Effector CD8-positive, alpha-beta T cell (primary cell): Measurements from ENCODE around the gene SCNN1B.

ENCODE experiments used
- DNase-seq: peaks from one replicate; lab custom pipeline; 2025; lab: John Stamatoyannopoulos, UW

The SCNN1B gene

GRCh38 chr16:23407436-23408127, 105.5 kb downstream of the SCNN1B start:
- no peak for DNase-seq

DNA sequence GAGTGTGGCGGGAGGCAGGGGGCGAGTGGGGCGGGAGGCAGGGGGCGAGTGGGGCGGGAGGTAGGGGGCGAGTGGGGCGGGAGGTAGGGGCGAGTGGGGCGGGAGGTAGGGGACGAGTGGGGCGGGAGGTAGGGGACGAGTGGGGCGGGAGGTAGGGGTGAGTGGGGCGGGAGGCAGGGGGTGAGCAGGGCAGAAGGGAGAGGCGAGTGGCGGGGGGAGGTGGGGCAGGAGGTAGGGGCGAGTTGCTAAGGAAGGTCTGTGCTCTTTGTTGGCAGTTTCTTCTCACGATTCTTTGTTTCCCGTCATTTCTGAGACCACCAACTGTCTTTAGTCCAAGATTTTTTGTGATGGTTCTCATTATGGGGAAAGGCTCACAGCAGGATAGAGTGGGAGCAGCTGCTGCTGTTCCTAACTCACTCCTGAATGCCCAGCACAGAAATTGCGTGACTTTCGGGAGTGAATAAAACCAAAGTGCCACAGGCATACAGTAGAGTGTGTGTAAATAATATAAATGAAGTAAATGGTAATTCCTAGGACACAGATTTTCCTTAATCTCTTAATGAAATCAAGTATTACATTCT, 106.2 kb downstream of the SCNN1B start:
- DNase-seq = no peak

- no peak for DNase-seq
Observed at GRCh38 chr16:23408823-23409298, 106.8 kb downstream of the SCNN1B start.

GRCh38 chr16:23409522-23409921, 107.4 kb downstream of the SCNN1B start:
- no peak for DNase-seq

GRCh38 chr16:23410176-23410575, 108.1 kb downstream of the SCNN1B start:
- no peak for DNase-seq

DNA sequence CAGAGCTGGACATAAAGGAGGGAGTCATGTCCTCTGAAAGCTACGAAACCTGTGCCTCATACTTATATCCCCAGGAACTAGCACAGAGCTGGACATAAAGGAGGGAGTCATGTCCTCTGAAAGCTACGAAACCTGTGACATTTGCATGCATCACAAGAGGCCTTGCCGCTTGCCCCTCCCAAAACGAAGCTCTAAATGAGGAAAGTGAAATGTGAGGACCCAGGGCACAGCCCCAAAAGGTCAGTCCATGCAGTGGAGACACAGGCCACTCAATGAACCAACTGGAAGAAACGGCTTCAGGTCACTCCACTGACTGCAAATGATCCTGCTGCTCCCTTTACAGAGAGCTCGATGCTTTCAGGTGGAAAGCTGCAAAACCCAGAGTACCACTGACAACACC, 112.6 kb downstream of the SCNN1B start:
- DNase-seq = no peak

DNA sequence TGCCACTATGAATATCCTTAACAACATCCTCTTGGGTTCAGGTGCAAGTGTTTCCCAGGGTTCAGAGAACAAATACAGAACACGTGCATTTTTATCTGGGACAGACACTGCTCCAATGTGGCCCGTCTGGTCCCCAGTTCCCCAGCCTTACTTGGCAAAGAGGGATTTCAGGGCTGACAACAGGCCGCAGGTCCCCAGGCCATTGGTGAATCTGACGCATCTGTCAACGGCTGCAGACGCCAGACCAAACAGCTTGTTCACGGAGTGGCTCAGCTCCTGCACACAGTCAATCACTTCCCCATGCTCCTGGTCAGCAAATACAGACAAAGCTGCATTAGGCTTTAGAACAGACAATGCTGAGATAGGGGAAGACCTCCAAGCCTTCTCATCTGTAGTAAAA, 114.7 kb downstream of the SCNN1B start:
- DNase-seq = no peak

GRCh38 chr16:23420011-23420410, 117.9 kb downstream of the SCNN1B start:
- DNase-seq = no peak

- DNase-seq = no peak
Observed at GRCh38 chr16:23423496-23424049, 121.5 kb downstream of the SCNN1B start.

- no peak for DNase-seq
Observed at GRCh38 chr16:23424292-23424958, 122.3 kb downstream of the SCNN1B start.

DNA sequence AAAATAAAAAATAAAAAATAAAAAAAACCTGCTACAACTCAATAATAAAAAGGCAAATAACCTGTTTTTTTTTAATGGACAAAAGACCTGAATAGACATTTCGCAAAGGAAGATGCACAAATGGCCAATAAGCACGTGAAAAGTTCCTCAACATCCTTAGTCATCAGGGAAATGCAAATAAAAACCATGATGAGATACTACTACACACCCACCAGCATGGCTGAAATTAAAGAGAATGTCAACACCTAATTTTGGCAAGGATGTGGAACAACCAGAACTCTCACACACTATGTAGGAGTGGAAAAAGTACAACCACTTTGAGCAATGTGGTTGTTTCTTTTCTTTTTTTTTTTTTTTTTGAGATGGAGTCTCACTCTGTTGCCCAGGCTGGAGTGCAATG, 126.2 kb downstream of the SCNN1B start:
- no peak for DNase-seq
